ENCODE measurements around the gene KLHL25.

The KLHL25 gene

DNA sequence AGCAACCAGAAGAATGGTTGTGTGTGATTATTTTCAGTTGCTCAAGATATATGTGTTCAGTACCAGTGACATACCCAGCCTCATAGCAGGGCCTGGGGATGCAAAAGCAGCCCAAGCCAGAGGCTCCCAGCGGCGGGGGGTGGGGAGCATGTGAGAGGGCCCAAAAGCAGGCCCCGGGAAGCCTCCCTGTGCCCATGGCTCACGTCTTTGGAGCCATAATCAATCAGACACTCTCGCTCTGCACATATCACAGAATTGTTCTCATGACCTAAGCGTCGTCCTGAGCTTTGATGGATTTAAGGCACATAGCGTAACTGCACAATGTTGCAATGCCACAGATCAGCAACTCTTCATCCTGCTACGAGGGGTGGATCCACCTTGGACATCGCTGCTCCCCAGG, 20.8 kb downstream of the KLHL25 start:
- no peak for DNase-seq (ENCODE audit: low read depth)

DNA sequence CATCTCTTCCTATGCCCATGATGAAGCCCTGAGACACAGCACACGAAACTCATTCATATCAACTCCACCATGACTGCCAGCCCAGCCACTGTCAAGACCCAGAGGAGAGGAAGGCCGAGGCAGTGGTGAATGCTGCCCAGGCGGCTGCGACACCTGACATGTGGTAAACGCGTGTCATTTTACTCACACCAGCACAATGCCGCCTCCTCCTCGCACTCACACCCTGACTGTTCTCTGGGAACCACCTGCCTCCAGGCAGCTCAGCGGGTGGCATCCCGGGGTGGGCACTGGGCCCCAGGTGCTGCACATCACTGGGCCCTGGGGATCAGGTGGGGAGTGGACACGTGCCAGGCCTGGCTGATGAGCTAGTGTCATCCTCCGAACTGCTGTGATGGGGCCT, 21.5 kb downstream of the KLHL25 start:
- DNase-seq (ENCODE audit: low read depth), result no peak

DNA sequence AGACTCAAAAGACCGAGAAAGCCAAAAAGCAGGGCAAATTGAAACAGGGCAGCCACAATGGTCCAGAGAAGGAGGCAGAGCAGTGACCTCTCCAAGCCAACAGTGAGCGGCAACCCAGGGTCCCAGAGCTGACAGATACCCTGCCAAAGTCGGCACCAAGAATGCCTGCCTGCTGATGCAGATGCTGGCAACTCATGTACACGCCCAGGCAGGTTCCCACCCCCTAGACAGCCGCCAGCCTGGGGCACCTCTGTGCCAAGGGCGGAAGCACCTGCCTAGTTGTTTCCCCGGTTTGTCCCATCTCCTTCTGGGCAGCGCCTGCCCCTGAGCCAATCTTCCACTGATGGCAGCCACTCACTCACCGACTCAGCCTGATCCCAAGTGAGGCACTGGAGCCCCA, 22.1 kb downstream of the KLHL25 start:
- no peak for DNase-seq (ENCODE audit: low read depth)

DNA sequence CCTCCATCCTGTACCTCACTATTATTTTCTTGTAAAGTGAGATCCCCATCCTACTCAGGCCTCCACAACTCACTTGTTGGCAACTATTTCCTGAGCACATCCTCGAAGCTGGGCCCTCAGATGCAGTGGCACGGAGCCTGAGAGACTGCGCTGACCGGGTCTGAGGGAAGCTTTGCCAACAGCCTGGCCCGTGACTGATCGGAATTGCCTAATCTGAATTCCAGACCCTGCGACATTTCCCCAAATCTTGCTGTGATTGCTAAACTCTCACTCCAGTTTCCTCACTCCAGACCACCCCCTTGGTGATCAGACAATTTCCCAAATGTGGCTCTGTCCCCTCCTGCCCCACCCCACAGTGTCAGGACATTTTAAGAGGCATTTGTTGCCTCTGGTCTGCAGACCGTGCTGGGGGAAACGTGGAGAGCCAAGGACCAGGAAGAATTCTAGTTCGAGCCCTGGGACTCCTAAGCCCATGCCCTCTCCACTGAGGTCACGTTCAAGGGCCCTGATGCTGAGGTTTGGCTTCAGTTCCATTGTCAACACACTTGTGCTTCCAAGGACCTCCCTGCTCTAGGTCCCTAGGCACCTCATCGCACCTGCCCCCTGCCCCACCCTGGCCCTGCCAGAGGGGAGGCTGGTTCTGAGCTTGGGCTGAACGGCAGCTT, 22.8 kb downstream of the KLHL25 start:
- DNase-seq (ENCODE audit: low read depth), result no peak

DNA sequence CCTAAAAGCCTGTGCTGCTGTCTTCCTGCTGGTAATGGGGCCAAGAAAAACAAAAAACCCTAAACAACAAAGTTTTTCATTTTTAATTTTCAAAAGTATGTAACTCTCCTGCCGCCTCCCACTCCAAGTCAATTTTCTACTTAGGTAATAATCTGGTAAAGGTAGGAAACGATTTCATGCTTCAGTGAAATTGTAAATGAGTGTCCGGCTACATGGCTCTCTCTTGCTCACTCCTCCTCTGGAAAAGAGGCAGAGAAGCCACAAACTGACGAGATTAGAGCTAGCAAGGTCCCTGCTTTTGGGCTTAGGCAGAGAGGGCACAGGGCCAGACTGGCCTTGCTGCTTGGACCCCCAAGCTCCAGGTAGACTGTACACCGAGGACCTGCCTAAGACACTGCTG, 23.5 kb downstream of the KLHL25 start:
- no peak for DNase-seq (ENCODE audit: low read depth)

DNA sequence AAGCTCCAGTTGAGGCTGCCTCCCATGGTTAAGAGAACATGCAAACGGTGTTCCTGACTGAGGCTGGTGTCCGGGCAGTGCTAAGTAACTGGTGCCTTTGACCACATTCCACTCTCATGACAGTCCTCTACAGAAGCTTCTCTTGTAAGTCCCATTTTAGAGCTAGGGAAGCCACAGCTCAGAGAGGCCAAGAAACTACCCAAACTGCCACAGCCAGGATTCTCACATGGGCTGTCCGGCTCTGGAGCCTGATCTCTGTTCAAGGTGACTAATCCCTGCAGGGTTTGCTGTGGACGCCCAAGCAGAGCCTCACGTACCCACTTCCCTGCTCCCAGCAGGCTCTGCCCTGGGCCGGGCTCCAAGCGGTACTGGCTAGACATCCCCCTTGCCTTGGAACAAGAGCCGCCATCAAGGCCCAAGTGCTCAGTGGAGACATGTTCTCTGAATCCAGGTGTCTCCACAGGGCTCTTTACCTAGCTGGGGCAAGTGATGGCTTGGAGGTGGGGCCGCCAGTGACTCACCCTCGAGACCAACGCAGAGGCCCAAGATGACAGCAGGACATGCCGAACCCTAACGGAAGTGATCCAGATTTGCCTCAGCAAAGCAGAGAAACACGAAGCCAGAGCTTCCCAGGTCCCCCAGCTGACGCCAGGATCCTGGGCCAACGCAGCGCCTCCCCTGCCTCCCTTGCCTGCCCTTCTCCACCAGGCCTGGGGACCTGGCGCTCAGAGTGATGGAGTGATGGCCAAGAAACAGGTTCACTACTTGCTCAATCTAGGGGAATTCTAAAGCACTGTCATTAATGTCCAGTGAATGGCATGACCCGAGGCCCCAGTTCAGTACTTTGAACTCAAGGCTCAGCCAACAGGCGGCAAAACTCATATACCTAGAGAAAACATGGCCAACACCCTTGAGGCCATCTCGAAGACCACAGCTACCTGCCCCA, 24.4 kb downstream of the KLHL25 start:
- no peak for DNase-seq (ENCODE audit: low read depth)

DNA sequence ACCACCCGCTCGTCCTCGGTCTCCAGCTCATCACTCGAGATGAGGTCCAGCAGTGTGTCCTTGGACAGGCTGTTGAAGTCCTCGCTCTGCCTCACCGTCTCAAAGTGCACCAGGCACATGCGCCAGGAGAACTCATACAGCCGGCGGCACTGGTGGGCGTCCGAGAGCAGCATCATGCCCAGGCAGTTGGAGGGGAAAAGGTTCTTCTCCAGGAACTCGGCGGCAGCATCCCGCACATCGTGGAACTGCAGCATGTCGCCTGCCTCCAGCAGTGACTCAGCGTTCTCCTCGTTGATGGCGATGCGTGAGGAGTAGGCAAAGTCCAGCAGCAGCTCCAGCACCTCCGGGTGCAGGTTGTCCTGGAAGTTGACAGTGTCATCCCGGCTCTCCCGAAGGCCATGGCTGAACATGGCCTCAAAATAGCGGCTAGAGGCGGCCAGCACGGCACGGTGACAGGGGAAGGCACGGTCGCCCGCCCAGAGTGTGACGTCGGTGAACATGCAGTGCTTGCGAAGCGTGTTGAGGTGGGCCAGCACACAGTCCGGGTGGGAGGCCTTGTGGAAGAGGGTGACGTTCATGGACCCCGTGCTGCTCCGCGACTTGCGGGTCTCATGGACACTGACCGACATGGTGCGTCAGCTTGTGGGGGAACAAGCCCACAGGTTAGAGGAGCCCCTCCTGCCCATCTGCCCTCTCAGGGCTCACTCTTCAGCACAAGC, 25.4 kb downstream of the KLHL25 start:
- no peak for DNase-seq (ENCODE audit: low read depth)

DNA sequence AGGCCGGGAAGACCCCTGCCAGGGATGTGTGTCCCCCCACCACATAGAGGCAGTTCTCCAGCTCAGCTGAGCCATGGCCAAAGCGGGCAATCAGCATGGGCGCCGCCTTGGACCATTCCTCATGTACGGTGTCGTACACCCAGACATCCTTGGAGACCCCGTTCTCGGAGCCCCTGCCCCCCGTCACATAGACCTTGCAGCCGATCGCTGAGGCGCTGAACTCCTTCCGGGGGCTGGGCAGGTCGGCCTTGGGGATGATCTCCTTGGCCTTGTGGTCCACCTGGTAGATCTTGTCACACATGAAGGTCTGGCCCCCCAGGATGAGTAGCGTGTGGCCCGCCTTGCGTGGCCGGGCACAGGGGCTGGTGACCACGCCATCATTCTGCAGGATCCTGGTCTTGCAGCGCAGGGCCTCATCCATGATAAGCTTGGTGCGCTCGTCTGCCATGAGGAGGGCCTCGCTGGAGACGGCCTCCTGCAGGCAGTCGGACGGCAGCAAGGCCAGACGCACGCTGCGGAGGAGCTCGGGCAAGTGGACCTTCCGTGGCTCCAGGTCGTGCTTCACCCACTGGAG, 26.0 kb downstream of the KLHL25 start:
- no peak for DNase-seq (ENCODE audit: low read depth)

DNA sequence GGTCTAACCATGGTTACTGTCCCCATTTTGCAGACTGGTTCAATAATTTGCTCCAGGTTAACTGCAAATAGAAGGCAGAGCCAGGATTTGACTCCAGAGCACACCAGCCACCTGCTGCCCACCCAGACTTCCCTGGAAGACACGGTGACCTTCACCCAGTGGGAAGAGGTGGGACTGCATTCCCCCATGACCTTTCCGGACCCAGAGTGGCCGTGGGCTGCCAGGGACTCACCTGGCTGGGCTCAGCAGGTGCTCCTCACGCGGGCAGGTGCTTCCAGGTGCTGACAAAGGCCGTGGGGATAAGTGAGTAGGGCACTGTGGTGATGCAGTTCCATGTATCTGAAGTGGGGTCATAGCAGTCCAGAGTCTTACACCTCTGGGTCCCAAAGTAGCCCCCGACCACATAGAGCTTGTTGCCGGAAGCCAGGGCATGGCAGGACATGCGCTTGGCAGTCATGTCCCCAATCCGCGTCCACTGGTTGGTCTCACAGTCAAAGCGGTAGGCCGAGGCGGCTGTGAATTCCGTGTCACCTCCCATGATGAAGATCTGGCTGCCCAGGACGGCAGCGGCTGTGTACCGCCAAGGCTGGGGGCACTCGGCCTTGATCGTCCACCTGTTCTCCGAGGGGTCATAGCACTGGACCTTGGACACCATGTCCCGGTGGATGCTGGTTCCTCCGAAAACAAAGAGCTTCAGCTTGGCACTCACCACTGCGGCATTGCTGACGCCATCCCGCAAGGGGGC, 26.8 kb downstream of the KLHL25 start:
- no peak for DNase-seq (ENCODE audit: low read depth)

DNA sequence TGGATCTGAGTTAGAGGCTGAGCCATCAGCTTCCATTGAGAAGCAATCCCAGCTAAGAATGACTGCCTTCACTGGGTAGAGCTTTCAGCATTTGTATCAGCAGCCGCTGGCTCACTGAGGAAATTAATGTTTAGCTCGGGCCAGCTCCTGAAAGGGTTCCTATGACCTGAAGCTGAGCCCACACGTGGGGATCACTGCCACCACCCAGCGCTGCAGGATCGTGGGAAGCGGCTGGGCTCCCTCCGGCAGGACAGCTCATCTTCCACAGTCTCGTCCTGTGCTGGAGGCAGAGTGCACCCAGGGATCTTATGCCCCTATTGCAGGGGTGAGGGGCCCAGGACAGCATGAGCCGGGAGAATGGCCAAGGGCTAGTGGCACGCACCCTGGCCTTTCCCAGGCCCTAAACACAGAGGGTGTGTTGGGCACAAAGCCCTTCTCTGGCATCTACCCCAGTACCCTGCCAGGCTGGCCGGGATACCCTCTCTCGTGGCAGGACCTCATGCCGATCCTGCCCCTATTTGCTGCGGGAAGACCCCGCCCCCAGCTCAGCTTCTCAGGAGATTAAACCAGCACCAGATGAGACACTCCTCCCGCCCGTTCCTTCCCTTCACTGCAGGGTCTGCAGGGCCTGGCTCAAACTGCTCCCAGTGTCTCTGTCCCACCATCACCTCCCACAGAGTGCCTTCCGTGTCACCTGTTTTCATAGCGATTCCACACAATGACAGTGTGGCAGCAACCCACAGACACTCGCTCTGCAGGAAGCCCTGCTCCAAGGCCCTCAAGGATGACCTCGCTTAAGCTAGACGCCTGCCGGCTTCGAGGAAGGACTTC, 28.5 kb downstream of the KLHL25 start:
- no peak for DNase-seq (ENCODE audit: low read depth)

DNA sequence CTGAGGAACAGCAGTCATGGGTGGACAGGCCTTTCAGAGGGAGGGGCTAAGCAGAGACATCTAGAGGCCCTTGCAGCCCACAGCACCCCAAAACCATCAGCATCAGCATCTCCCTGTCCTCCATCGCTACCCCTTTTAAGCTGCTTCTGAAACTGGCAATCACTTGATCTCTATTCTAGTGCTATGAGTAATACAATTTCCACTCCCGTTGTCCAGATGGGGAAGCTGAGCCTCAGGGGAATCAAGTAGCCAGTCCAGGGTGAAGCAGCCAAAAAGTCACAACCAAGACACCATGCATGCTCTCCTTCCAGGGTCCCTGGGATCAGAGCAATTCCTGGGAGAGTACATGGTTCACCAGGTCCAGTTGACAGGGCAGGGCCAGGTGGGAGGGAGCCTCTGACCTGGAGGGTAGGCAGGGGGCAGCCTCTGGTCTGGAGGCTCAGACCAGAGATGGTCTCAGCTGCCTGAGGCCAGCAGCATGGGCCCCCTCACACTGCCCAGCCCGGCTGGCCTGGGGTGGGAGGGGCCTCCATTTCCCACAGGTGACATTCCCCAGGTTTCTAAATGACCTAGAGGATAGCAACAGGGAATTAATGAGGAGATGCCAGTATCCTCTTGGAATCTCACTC, 30.0 kb downstream of the KLHL25 start:
- no peak for DNase-seq (ENCODE audit: low read depth)

DNA sequence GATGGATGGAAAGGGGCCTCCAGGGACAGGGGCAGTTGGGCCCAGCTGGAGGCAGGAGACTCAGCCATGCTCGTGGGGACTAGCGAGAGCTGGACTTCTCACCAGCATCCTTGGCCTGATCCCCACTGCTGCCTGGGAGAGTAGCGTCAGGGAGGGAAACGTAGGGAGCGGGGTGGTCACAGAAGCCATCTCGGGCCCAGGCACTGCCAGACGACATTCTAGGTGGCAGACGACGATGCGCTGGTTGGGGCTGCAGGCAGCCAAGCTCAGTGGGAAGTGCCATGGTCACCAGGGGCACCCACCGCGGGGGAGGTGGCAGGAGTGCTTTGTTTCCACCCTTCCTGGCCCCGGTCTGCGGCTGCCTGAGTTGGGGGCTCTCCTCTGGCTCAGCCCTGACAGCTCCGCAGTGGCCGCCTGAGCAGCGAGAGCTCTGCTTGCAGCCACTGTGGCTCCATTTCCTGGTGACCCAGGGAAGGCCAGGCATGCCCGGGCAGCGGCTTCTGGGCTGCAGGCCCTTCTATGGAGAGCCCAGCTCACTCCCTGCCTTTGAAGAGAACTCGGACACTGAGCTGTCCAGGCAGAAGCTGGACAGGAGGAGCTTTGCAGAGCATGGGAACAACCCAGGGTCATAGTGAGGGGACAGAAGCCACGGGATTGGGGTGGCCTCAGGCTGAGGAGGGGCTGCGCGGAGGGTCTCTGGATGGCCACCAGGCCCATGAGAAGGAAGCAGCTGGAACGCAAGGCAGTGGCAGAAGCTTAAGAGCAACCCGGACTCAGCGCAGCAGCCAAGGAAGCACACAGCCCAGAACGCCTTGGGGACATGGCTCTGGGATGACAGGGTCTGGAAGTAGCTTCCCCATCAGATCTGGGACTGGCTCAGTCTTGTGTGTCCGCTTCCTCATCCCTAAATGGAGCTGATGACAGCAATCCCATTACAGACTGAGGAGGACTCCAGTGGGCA, 30.8 kb downstream of the KLHL25 start:
- DNase-seq (ENCODE audit: low read depth), result no peak

DNA sequence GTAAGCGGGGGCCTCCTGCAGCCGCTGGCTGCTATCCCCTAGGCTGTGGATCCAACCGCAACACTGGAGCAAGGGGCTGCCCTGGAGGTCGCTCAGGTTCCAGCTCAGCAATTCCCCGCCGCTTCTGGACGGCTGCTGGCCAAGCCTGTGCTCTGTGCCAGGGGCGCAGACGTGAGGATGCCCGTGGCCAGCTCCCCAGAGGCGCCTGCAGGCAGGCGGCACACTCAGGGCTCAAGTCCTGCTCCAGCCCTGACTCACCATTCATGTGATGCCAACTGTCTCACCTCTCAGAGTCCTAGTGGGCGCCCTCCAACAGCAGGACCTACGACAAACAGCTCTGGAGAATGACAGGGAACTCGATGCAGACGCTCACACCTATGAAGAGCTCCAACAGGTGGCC, 31.6 kb downstream of the KLHL25 start:
- no peak for DNase-seq (ENCODE audit: low read depth)

DNA sequence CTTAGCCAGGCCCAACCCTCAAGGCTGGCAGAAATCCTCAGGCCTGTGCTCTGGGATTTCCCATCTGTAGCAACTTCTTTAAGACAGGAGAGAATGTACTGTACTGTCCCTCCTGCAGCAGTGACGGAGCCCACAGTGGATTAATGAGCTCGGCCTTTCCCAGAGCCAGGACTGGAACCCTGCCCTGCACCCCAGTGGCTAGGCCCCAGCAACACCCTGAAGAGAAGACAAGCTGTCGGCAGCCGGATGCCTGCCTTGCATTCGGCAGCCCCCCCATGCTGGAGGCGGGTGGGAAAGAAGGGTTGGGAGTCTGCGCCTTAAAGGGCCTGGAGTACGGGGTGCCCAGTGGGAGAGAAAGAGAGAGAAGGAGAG, 32.0 kb downstream of the KLHL25 start:
- no peak for DNase-seq (ENCODE audit: low read depth)

DNA sequence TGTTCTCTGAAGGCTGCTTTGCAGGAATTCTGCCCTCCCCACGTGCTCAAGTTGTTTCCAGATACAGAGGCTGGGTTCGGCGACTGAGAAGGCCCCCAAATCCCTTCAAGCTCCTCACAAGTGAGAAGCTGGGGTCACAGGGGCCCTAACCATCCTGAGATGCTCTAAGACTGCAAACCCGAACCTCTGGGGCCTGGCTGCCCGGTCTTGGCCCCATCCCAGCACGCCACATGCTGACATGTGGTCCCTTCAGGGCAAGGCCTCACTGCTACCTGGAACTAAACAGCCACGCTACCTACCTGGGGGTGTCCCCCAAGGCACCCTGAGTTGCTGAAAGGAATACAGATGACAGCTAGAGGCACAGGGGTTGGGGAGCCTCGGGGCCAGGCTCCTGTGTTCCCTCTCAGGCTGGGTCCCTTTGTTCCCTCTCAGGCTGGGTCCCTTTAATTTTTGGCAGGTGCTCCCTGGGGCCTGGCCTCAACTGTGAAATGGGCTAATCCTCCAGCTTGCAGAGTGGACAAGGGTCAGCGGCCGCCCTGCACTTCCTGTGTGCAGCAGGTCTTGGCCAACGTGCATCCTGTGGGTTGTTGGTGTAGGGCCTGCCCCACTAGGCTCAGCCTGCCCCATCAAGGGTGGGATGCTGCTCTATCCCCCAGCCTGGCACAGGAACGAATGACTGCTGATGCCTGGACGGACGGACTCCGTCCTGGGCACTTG, 32.5 kb downstream of the KLHL25 start:
- DNase-seq (ENCODE audit: low read depth), result no peak

DNA sequence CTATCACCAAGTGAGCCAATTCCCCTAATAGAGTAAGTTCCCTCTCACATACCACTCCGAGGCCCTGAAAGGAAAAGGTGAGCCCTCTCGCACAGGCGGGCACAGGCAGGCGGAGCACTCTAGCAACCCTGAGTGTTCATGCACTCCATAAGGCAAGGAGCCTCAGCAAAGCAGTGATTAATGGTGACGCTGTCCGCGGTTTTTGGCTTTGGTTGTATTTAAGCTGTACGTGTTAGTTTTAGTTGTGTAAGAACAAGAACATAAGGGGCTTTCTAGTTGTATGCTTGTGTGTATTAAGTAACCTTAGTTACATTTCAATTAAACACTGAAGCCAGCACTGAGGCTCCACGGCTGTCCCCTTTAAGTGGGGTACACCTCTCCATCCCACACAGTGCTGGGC, 33.1 kb downstream of the KLHL25 start:
- no peak for DNase-seq (ENCODE audit: low read depth)

DNA sequence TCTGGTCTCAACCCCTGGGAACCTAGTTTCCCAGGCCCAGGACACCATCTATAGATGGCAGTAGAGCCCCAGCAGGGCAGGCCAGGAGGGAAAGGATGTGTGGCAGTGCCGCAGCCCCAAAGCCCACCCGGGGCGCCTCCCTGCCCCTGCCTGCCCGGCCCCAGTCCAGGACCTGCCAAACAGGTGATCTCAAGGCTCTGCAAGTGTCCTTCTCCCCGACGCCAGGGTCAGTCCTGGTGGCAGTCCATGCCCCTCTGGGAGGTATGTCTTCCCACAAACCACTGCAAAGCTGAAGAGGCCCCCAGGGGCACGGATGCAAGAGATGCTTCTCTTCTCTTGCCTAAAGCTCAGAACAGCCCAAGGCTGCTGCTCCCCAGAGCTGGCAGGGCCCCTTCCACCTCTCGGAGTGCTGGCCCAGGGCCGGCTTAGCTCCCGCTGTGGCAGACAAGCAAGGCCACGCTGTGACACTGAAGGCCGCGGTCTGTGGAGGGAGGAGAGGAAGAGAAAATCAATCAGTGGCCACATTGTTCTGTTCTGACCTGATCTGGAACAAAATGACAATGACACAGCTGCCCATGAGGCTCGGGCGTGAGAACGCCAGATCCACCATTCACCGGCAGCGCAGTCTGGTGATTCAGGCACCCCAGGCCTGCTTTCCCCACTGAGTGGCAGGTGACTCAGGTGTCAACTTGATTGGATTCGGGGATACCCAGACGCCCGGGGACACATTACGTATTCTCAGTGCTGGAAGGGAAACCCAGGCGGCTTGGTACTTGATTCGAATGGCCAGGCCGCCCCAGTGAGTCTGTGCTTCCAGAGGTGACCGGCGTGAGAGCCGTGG, 34.0 kb downstream of the KLHL25 start:
- DNase-seq (ENCODE audit: low read depth), result no peak

DNA sequence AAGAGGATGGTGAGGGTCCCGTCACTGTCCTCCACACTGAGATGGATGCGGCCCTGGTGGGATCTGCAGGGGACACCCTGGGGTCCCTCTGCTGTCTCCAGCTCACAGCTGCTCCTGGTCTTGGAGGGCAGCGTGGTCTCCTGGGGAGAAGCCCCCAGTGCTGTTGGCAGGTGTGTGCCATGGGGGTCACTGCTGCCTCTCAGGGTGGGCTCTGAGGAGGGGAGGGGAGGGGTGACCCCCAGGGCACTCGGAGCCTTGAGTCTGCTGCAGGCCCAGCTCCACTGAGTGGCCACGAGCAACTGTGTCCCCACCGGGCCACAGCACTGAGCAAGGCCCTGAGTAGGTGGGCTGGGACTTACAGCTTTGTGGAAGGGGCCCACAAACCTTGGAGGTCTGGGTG, 34.7 kb downstream of the KLHL25 start:
- DNase-seq (ENCODE audit: low read depth), result no peak

Measured in stimulated activated CD8-positive, alpha-beta memory T cell treated with anti-CD3 and anti-CD28 coated beads, Interleukin-15, amount 100 ng/mL, for 1 hour (primary cell).